ENCODE results near the gene SEPTIN12. TPM values are rescaled to one million over a fixed set of nuclear protein-coding genes. Genes with fewer than 3 reads are reported as not detected.
"Not testable (repeated sequence)": the region's sequence is repeated elsewhere in the genome, so short reads cannot be mapped to it uniquely, and the experiment has no call there.

The SEPTIN12 gene
- total RNA-seq, 1 donor from 2014 or later: not detected

GRCh38 chr16:4788489-4788889 is 344 bp upstream of the SEPTIN12 start:
- H3K4me3 ChIP-seq: no peak overlapping the region
- no peak for TF ChIP-seq CTCF (IDR thresholded peaks at IDR 0.05)
- intact Hi-C loops (cut with DNase I): no loop called here
- DNase-seq (no peak), ATAC-seq (peak; percentile 33)
- no peaks in the 10 kb centered on the region for H3K9me3 ChIP-seq
- H3K36me3 ChIP-seq: no peaks in the 10 kb centered on the region
- no peaks in the 10 kb centered on the region for H3K27me3 ChIP-seq
- no peaks in the 10 kb centered on the region for H3K4me1 ChIP-seq
- no peak overlapping the region for H3K27ac ChIP-seq

- intact Hi-C loops (cut with DNase I): no loop called here
- H3K9me3 ChIP-seq: no peaks in the 10 kb centered on the region
- H3K4me3 ChIP-seq: no peak overlapping the region
- no peaks in the 10 kb centered on the region for H3K27me3 ChIP-seq
- TF ChIP-seq CTCF (IDR thresholded peaks at IDR 0.05): no peak
- H3K27ac ChIP-seq: no peak overlapping the region
- DNase-seq: no peak
- H3K4me1 ChIP-seq: no peaks in the 10 kb centered on the region
- no peaks in the 10 kb centered on the region for H3K36me3 ChIP-seq
- ATAC-seq: no peak
Measured at GRCh38 chr16:4787068-4787467, 1.1 kb downstream of the SEPTIN12 start.

- intact Hi-C loops (cut with DNase I): no loop called here
- no peak overlapping the region for H3K4me3 ChIP-seq
- ATAC-seq (no peak), DNase-seq (no peak)
- no peaks in the 10 kb centered on the region for H3K27me3 ChIP-seq
- no peaks in the 10 kb centered on the region for H3K36me3 ChIP-seq
- no peak overlapping the region for H3K27ac ChIP-seq
- H3K4me1 ChIP-seq: no peaks in the 10 kb centered on the region
- no peak for TF ChIP-seq CTCF (IDR thresholded peaks at IDR 0.05)
- H3K9me3 ChIP-seq: no peaks in the 10 kb centered on the region
Measured at GRCh38 chr16:4785758-4786433, 2.2 kb downstream of the SEPTIN12 start.

GRCh38 chr16:4784444-4784987 is 3.6 kb downstream of the SEPTIN12 start:
- ATAC-seq; intact Hi-C loops (cut with DNase I); H3K4me3 ChIP-seq; DNase-seq; H3K4me1 ChIP-seq; H3K36me3 ChIP-seq; H3K27ac ChIP-seq; H3K27me3 ChIP-seq; H3K9me3 ChIP-seq: not testable (repeated sequence)

- no peak for TF ChIP-seq CTCF (IDR thresholded peaks at IDR 0.05)
- ATAC-seq (no peak), DNase-seq (no peak)
- Histone ChIP-seq H3K27ac (no peak overlapping the region), H3K36me3 (no peaks in the 10 kb centered on the region), H3K27me3 (no peaks in the 10 kb centered on the region), H3K9me3 (no peaks in the 10 kb centered on the region), H3K4me3 (no peak overlapping the region), H3K4me1 (no peaks in the 10 kb centered on the region)
- intact Hi-C loops (cut with DNase I): no loop called here
Measured at GRCh38 chr16:4783951-4784336, 4.2 kb downstream of the SEPTIN12 start.

GRCh38 chr16:4783251-4783950 is 4.7 kb downstream of the SEPTIN12 start:
- DNase-seq (no peak), ATAC-seq (peak; percentile 12)
- no peaks in the 10 kb centered on the region for H3K9me3 ChIP-seq
- no peaks in the 10 kb centered on the region for H3K36me3 ChIP-seq
- no peak overlapping the region for H3K27ac ChIP-seq
- no peaks in the 10 kb centered on the region for H3K4me1 ChIP-seq
- no peak overlapping the region for H3K4me3 ChIP-seq
- no peaks in the 10 kb centered on the region for H3K27me3 ChIP-seq
- no peak for TF ChIP-seq CTCF (IDR thresholded peaks at IDR 0.05)
- intact Hi-C loops (cut with DNase I): no loop called here
